Femur (tissue), 1 donor: ENCODE results near the gene TNIK.

ENCODE experiments used
- DNase-seq: peaks from one replicate; pipeline ENCODE4 v3.0.0-alpha.2; 2017

The TNIK gene

GRCh38 chr3:171416666-171417065, 43.5 kb downstream of the TNIK start:
- DNase-seq = no peak

- no peak for DNase-seq
Observed at GRCh38 chr3:171416061-171416460, 44.1 kb downstream of the TNIK start.

GRCh38 chr3:171415070-171415469, 45.1 kb downstream of the TNIK start:
- DNase-seq = no peak

- no peak for DNase-seq
Observed at GRCh38 chr3:171412473-171412872, 47.7 kb downstream of the TNIK start.

GRCh38 chr3:171412054-171412453, 48.2 kb downstream of the TNIK start:
- DNase-seq = no peak

GRCh38 chr3:171410186-171410585, 50.0 kb downstream of the TNIK start:
- no peak for DNase-seq

GRCh38 chr3:171407759-171408158, 52.4 kb downstream of the TNIK start:
- no peak for DNase-seq

- DNase-seq = no peak
Observed at GRCh38 chr3:171404376-171404967, 55.7 kb downstream of the TNIK start.

GRCh38 chr3:171402281-171402680, 57.9 kb downstream of the TNIK start:
- no peak for DNase-seq

- DNase-seq = no peak
Observed at GRCh38 chr3:171401432-171401831, 58.8 kb downstream of the TNIK start.

GRCh38 chr3:171399842-171400241, 60.4 kb downstream of the TNIK start:
- DNase-seq = no peak

GRCh38 chr3:171398343-171398742, 61.9 kb downstream of the TNIK start:
- no peak for DNase-seq

GRCh38 chr3:171397089-171397488, 63.1 kb downstream of the TNIK start:
- DNase-seq = no peak

GRCh38 chr3:171396048-171396447, 64.2 kb downstream of the TNIK start:
- DNase-seq = no peak

- peak; percentile 76 for DNase-seq
Observed at GRCh38 chr3:171393032-171393744, 67.0 kb downstream of the TNIK start.

- no peak for DNase-seq
Observed at GRCh38 chr3:171391432-171391831, 68.8 kb downstream of the TNIK start.

GRCh38 chr3:171390051-171390941, 69.9 kb downstream of the TNIK start:
- no peak for DNase-seq

GRCh38 chr3:171389491-171389890, 70.7 kb downstream of the TNIK start:
- DNase-seq = no peak

- no peak for DNase-seq
Observed at GRCh38 chr3:171388527-171388926, 71.7 kb downstream of the TNIK start.

GRCh38 chr3:171387062-171387461, 73.1 kb downstream of the TNIK start:
- DNase-seq = no peak

GRCh38 chr3:171385086-171385485, 75.1 kb downstream of the TNIK start:
- no peak for DNase-seq

GRCh38 chr3:171384101-171384891, 75.9 kb downstream of the TNIK start:
- DNase-seq = no peak
